Hepatocyte (in vitro differentiated cells): ENCODE results near the gene NAT8.

ENCODE experiments used
- EZH2 ChIP-seq: fragments of 200-600 bp; sonication (generic); IDR thresholded peaks from 2 replicates; pipeline ENCODE4 v1.6.1; 2016; ENCODE audit warnings: antibody characterized with exemption, mild to moderate bottlenecking, borderline replicate concordance
- EZH2phosphoT487 ChIP-seq: fragments of 200-600 bp; sonication (generic); IDR thresholded peaks from one replicate; pipeline ENCODE4 v1.6.1; 2018; ENCODE audit warnings: antibody characterized with exemption, mild to moderate bottlenecking, low read depth, moderate library complexity; ENCODE audit not compliant: unreplicated experiment, severe bottlenecking
- TF ChIP-seq, protein P1 (sequence below): fragments of 200-600 bp; sonication (generic); IDR thresholded peaks from 2 replicates; pipeline ENCODE4 v1.5.1; 2016; ENCODE audit warnings: antibody characterized with exemption, mild to moderate bottlenecking; ENCODE audit not compliant: poor library complexity

GRCh38 chr2:73610111-73610510 lies 32.1 kb downstream of the NAT8 start:
- TF ChIP-seq, protein P1, sequence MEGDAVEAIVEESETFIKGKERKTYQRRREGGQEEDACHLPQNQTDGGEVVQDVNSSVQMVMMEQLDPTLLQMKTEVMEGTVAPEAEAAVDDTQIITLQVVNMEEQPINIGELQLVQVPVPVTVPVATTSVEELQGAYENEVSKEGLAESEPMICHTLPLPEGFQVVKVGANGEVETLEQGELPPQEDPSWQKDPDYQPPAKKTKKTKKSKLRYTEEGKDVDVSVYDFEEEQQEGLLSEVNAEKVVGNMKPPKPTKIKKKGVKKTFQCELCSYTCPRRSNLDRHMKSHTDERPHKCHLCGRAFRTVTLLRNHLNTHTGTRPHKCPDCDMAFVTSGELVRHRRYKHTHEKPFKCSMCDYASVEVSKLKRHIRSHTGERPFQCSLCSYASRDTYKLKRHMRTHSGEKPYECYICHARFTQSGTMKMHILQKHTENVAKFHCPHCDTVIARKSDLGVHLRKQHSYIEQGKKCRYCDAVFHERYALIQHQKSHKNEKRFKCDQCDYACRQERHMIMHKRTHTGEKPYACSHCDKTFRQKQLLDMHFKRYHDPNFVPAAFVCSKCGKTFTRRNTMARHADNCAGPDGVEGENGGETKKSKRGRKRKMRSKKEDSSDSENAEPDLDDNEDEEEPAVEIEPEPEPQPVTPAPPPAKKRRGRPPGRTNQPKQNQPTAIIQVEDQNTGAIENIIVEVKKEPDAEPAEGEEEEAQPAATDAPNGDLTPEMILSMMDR = no peak
- TF ChIP-seq EZH2 = no peak
- TF ChIP-seq EZH2phosphoT487 = no peak
